Measurements from ENCODE around the gene MDC1.
"Not testable (repeated sequence)": the region's sequence is repeated elsewhere in the genome, so short reads cannot be mapped to it uniquely, and the experiment has no call there.

Gene MDC1

GRCh38 chr6:30683183-30683979 lies 33.7 kb downstream of the MDC1 start:
- DNase-seq (ENCODE audit: low read depth), result no peak

GRCh38 chr6:30682143-30683117 lies 34.7 kb downstream of the MDC1 start:
- DNase-seq (ENCODE audit: low read depth), result peak; percentile 95

GRCh38 chr6:30681766-30682142 lies 35.3 kb downstream of the MDC1 start:
- no peak for DNase-seq (ENCODE audit: low read depth)

GRCh38 chr6:30679765-30680535 lies 37.1 kb downstream of the MDC1 start:
- no peak for DNase-seq (ENCODE audit: low read depth)

GRCh38 chr6:30678964-30679726 lies 37.9 kb downstream of the MDC1 start:
- DNase-seq (ENCODE audit: low read depth), result peak; percentile 79

GRCh38 chr6:30676660-30677285 lies 40.3 kb downstream of the MDC1 start:
- DNase-seq (ENCODE audit: low read depth), result no peak

- peak; percentile 99 for DNase-seq (ENCODE audit: low read depth)
Measured at GRCh38 chr6:30672445-30673253, 44.4 kb downstream of the MDC1 start, which contains the start of gene DHX16. DHX16 (minus strand) TSS chr6:30673006; CDS start chr6:30672841, 165 bp downstream.

- no peak for DNase-seq (ENCODE audit: low read depth)
Measured at GRCh38 chr6:30670760-30671527, 46.1 kb downstream of the MDC1 start.

- DNase-seq (ENCODE audit: low read depth), result peak; percentile 61
Measured at GRCh38 chr6:30666300-30666699, 50.8 kb downstream of the MDC1 start.

- no peak for DNase-seq (ENCODE audit: low read depth)
Measured at GRCh38 chr6:30664994-30665767, 51.9 kb downstream of the MDC1 start.

GRCh38 chr6:30657922-30658321 lies 59.2 kb downstream of the MDC1 start:
- DNase-seq (ENCODE audit: low read depth), result not testable (repeated sequence)

GRCh38 chr6:30657454-30657853 lies 59.6 kb downstream of the MDC1 start:
- DNase-seq (ENCODE audit: low read depth), result no peak

- no peak for DNase-seq (ENCODE audit: low read depth)
Measured at GRCh38 chr6:30656513-30656912, 60.6 kb downstream of the MDC1 start.

- no peak for DNase-seq (ENCODE audit: low read depth)
Measured at GRCh38 chr6:30655743-30656094, 61.4 kb downstream of the MDC1 start.

GRCh38 chr6:30654798-30655742 lies 62.0 kb downstream of the MDC1 start:
- DNase-seq (ENCODE audit: low read depth), result no peak

GRCh38 chr6:30651143-30651542 lies 65.9 kb downstream of the MDC1 start:
- DNase-seq (ENCODE audit: low read depth), result no peak
